Stimulated activated CD4-positive, alpha-beta T cell treated with anti-CD3 and anti-CD28 coated beads, Interleukin-4, amount 100 ng/mL, for 48 hours (primary cell): Measurements from ENCODE around the gene OCA2.

Source experiments
- DNase-seq, 2 donors: peaks; one replicate each; pipeline ENCODE4 v3.0.0-alpha.2; 2020; ENCODE audit warnings: low read depth in 2 of 2

The OCA2 gene

GRCh38 chr15:28079313-28079969 is 19.7 kb downstream of the OCA2 start:
- no peak for DNase-seq

- no peak for DNase-seq
These were observed 20.9 kb downstream of the OCA2 start for GRCh38 chr15:28078191-28078719.

- no peak for DNase-seq
These were observed 23.5 kb downstream of the OCA2 start for GRCh38 chr15:28075573-28075972.

- DNase-seq: no peak
These were observed 30.2 kb downstream of the OCA2 start for GRCh38 chr15:28068930-28069329.

- DNase-seq: no peak
These were observed 32.9 kb downstream of the OCA2 start for GRCh38 chr15:28066231-28066630.

GRCh38 chr15:28060005-28060404 is 39.1 kb downstream of the OCA2 start:
- no peak for DNase-seq

- no peak for DNase-seq
These were observed 41.0 kb downstream of the OCA2 start for GRCh38 chr15:28058082-28058481.

- no peak for DNase-seq
These were observed 47.0 kb downstream of the OCA2 start for GRCh38 chr15:28051955-28052633.

GRCh38 chr15:28049581-28049980 is 49.5 kb downstream of the OCA2 start:
- DNase-seq: no peak

- DNase-seq: no peak
These were observed 51.8 kb downstream of the OCA2 start for GRCh38 chr15:28047277-28047676.

GRCh38 chr15:28044121-28044672 is 54.9 kb downstream of the OCA2 start:
- no peak for DNase-seq

GRCh38 chr15:28043691-28044091 is 55.4 kb downstream of the OCA2 start:
- no peak for DNase-seq

GRCh38 chr15:28037969-28038590 is 61.0 kb downstream of the OCA2 start:
- DNase-seq: no peak

GRCh38 chr15:28033443-28033842 is 65.7 kb downstream of the OCA2 start:
- DNase-seq: no peak

- no peak for DNase-seq
These were observed 68.3 kb downstream of the OCA2 start for GRCh38 chr15:28030801-28031200.

GRCh38 chr15:28027714-28028076 is 71.4 kb downstream of the OCA2 start:
- DNase-seq: no peak

GRCh38 chr15:28026764-28027713 is 72.1 kb downstream of the OCA2 start:
- no peak for DNase-seq

GRCh38 chr15:28026221-28026620 is 72.9 kb downstream of the OCA2 start:
- no peak for DNase-seq

- no peak for DNase-seq
These were observed 73.7 kb downstream of the OCA2 start for GRCh38 chr15:28025413-28025812.

GRCh38 chr15:28024889-28025250 is 74.2 kb downstream of the OCA2 start:
- no peak for DNase-seq
